Spleen (tissue), 11 donors: ENCODE data around the gene CDK11B. TPM values are rescaled to one million over a fixed set of nuclear protein-coding genes. Genes with fewer than 3 reads are reported as not detected.
A peak's percentile ranks its signal among the peaks of the same experiment; 100 is the strongest.

Source experiments
- DNase-seq: peaks from one replicate; pipeline ENCODE4 v3.0.0-alpha.2; 2020
- H3K27ac ChIP-seq, 8 donors: fragments of 200-600 bp; sonication (generic) in 7 of 8; 1 replicate in 4 of 8; 2 replicates in 4 of 8; pipeline versions ENCODE4 v1.5.0 to v1.8.0; 2016 to 2021; ENCODE audit warnings: inconsistent platforms in 4 of 8, mild to moderate bottlenecking in 4 of 8, moderate library complexity in 1 of 8
- H3K27me3 ChIP-seq, 7 donors: fragments of 200-600 bp; sonication (generic) in 6 of 7; replicated peaks in 1 of 7; 1 replicate in 4 of 7; 2 replicates in 3 of 7; pipeline versions ENCODE4 v1.5.0 to v1.8.0; 2016 to 2021; ENCODE audit warnings: inconsistent platforms in 3 of 7, mild to moderate bottlenecking in 1 of 7
- H3K36me3 ChIP-seq, 6 donors: fragments of 200-600 bp; sonication (generic) in 5 of 6; 1 replicate in 4 of 6; 2 replicates in 2 of 6; pipeline versions ENCODE4 v1.5.0 to v1.8.0; 2016 to 2021; ENCODE audit warnings: inconsistent platforms in 2 of 6
- H3K4me1 ChIP-seq, 6 donors: fragments of 200-600 bp; sonication (generic) in 5 of 6; 1 replicate in 3 of 6; 2 replicates in 3 of 6; pipeline versions ENCODE4 v1.5.0 to v1.8.0; 2016 to 2021; ENCODE audit warnings: inconsistent platforms in 3 of 6
- H3K4me3 ChIP-seq, 8 donors: fragments of 200-600 bp; sonication (generic) in 7 of 8; 1 replicate in 4 of 8; 2 replicates in 4 of 8; pipeline versions ENCODE4 v1.5.0 to v1.8.0; 2016 to 2021; ENCODE audit warnings: inconsistent platforms in 4 of 8, mild to moderate bottlenecking in 4 of 8, moderate library complexity in 2 of 8
- H3K9me3 ChIP-seq, 8 donors: fragments of 200-600 bp; sonication (generic) in 7 of 8; 1 replicate in 4 of 8; 2 replicates in 4 of 8; pipeline versions ENCODE4 v1.5.0 to v1.8.0; 2016 to 2021; ENCODE audit warnings: inconsistent platforms in 4 of 8
- POLR2A ChIP-seq, 3 donors: fragments of 450-650 bp; IDR thresholded peaks; one replicate each; pipeline ENCODE4 v1.5.1; 2017; ENCODE audit warnings: antibody characterized with exemption in 3 of 3, mild to moderate bottlenecking in 1 of 3
- POLR2AphosphoS5 ChIP-seq, 3 donors: sonication (generic); formaldehyde crosslinking; IDR thresholded peaks; one replicate each; pipeline ENCODE4 v1.5.1; 2017; ENCODE audit warnings: antibody characterized with exemption in 3 of 3
- WGBS, 5 donors: extraction: QIAGEN DNeasy Blood & Tissue Kit in 3 of 5; methylation state at CpG; one replicate each; pipeline versions ENCODE4 v1.1.5 to v1.1.7; 2013 to 2018; 5-methylcytosine and 5-hydroxymethylcytosine counted together
- intact Hi-C: fragments of 100-400 bp; cut with DNase I; formaldehyde crosslinking; loops from one replicate; pipeline ENCODE4 v1.15.0; 2023; ENCODE audit warnings: low total_unique reads
- polyA plus RNA-seq, 3 donors: library from polyadenylated mRNA; stranded (reverse); fragments of 200-250 nt; gene quantifications; one replicate each; pipeline ENCODE4 v1.2.1, GENCODE V29; 2013
- total RNA-seq, 7 donors: library from RNA; depleted of rRNA in 3 of 7; stranded (reverse); fragments of >200 nt in 3 of 7; fragmentation: NEBNext Ultra II Directional in 4 of 7; extraction: Animal tissue kit (Norgen Biotek cat#: 25700) in 4 of 7; gene quantifications; one replicate each; pipeline versions ENCODE4 v1.1.0 to v1.2.1, GENCODE V29; 2016 to 2021
- TF ChIP-seq, protein P1 (sequence below), 11 experiments: fragments of 200-600 bp in 7 of 11; fragments of 450-650 bp in 4 of 11; sonication (generic) in 4 of 11; IDR thresholded peaks in 8 of 11; conservative IDR thresholded peaks in 3 of 11; 1 replicate in 7 of 11; 2 replicates in 4 of 11; pipeline versions ENCODE4 v1.4.0 to v1.8.0; 2016 to 2021; ENCODE audit warnings: antibody characterized with exemption in 11 of 11, inconsistent platforms in 4 of 11, mild to moderate bottlenecking in 1 of 11
- donor health status: healthy with polysubstance abuse.
- donor health status: DM: no; HTN: no; CAD: no; lungs with moderate emphysema.
- donor health status: DM: no; HTN: no; CAD: no.
- donor health status: Bipolar disorder and iron deficiency.
- donor health status: healthy.
- donor health status: DM: no; HTN: no; CAD: no.
- donor health status: DM: yes; HTN: yes; CAD: no.

The CDK11B gene
- total and polyA plus RNA-seq, 10 donors: 19.4 to 38.2 (median 29.2) TPM

DNA sequence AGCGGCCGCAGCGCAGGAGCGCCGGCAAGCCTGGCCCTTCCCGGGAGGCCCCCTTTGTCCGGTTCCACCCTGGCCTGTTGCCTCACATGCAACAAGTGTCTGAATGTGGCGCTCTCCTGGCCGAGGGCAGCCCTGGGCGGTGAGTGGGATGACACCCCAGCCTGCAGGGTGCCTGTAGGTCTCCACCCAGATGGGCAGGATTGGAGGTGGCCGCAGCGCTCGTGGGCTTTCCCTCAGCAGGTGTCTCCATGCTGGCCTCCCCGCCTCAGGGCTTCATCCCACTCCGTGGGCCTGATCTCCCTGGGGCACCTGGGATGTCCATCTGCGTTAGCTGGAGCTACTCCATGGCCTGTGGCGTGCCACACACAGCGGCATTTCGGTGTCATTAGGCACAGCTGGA, 42.0 kb downstream of the CDK11B start:
- 82 to 95% (median 90%) methylated on average over 16 to 19 of the region's 19 CpGs for WGBS, 5 donors
- no peaks in the 10 kb centered on the region for H3K27me3 ChIP-seq

DNA sequence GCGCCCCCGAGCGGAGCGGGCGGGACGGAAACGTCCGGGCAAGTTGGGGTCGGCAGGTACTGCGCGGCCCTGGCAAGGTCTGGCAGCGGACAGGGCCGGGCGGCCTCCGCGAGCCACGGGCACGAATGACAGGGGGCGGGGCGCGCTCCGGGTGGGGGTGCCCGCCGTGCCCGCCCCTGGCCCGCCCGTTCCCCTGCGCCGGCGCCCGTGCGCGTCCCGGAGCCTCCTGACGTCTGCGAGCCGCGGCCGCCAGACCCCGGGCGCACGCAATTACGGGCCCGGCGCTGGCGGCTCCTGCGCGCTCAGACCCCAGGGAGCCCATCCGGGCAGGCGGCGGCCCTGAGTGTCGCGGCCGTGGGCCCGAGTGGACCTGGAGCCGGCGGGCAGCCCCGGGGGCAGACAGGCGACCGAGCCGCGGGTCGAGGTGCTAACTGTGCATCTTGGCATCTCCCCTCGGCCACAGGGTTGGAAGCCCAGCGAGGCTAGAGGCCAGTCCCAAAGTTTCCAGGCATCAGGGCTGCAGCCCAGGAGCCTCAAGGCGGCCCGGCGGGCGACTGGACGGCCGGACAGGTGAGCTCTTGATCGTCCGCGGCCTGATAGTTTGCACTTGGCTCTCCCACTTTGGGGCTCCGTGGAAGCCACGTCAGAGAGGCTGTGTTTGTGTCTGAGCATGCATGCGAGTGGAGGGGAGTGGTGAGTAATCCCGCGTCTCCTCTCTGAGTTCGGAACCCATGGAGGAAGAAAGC, 42.6 kb downstream of the CDK11B start:
- H3K36me3 ChIP-seq: peaks cover 0 to 22% (median 0%) of the 10 kb centered on the region in 6 donors
- DNase-seq: no peak
- peaks cover 16 to 66% (median 37%) of the 10 kb centered on the region in 6 donors for H3K4me1 ChIP-seq
- no peaks in the 10 kb centered on the region for H3K9me3 ChIP-seq
- 9 to 40% (median 10%) methylated on average over 21 to 80 of the region's 80 CpGs for WGBS, 5 donors
- H3K27ac ChIP-seq: peak overlapping the region; percentile 98 to 100 (median 100)
- H3K27me3 ChIP-seq: no peaks in the 10 kb centered on the region
- TF ChIP-seq POLR2AphosphoS5 (IDR thresholded peaks at IDR 0.05) (no peak), POLR2A (IDR thresholded peaks at IDR 0.05) (no peak)
- TF ChIP-seq, protein P1, sequence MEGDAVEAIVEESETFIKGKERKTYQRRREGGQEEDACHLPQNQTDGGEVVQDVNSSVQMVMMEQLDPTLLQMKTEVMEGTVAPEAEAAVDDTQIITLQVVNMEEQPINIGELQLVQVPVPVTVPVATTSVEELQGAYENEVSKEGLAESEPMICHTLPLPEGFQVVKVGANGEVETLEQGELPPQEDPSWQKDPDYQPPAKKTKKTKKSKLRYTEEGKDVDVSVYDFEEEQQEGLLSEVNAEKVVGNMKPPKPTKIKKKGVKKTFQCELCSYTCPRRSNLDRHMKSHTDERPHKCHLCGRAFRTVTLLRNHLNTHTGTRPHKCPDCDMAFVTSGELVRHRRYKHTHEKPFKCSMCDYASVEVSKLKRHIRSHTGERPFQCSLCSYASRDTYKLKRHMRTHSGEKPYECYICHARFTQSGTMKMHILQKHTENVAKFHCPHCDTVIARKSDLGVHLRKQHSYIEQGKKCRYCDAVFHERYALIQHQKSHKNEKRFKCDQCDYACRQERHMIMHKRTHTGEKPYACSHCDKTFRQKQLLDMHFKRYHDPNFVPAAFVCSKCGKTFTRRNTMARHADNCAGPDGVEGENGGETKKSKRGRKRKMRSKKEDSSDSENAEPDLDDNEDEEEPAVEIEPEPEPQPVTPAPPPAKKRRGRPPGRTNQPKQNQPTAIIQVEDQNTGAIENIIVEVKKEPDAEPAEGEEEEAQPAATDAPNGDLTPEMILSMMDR (IDR thresholded peaks at IDR 0.05 in 8 of 11, conservative IDR thresholded peaks at IDR 0.05 in 3 of 11): no peak
- H3K4me3 ChIP-seq: peak overlapping the region; percentile 73 to 98 (median 83)
- intact Hi-C loops: no loop called here

More for the DNA sequence above, 42.0 kb downstream of the CDK11B start:
- peaks cover 0 to 22% (median 0%) of the 10 kb centered on the region in 6 donors for H3K36me3 ChIP-seq
- intact Hi-C loops: no loop called here
- H3K27ac ChIP-seq: no peak overlapping the region
- peak; percentile 87 for DNase-seq
- peak overlapping the region; percentile 73 to 98 (median 83) for H3K4me3 ChIP-seq
- H3K4me1 ChIP-seq: peaks cover 16 to 64% (median 37%) of the 10 kb centered on the region in 6 donors
- H3K9me3 ChIP-seq: no peaks in the 10 kb centered on the region
- TF ChIP-seq POLR2A (IDR thresholded peaks at IDR 0.05) (no peak), POLR2AphosphoS5 (IDR thresholded peaks at IDR 0.05) (no peak)
- TF ChIP-seq, protein P1 (IDR thresholded peaks at IDR 0.05 in 8 of 11, conservative IDR thresholded peaks at IDR 0.05 in 3 of 11): no peak

DNA sequence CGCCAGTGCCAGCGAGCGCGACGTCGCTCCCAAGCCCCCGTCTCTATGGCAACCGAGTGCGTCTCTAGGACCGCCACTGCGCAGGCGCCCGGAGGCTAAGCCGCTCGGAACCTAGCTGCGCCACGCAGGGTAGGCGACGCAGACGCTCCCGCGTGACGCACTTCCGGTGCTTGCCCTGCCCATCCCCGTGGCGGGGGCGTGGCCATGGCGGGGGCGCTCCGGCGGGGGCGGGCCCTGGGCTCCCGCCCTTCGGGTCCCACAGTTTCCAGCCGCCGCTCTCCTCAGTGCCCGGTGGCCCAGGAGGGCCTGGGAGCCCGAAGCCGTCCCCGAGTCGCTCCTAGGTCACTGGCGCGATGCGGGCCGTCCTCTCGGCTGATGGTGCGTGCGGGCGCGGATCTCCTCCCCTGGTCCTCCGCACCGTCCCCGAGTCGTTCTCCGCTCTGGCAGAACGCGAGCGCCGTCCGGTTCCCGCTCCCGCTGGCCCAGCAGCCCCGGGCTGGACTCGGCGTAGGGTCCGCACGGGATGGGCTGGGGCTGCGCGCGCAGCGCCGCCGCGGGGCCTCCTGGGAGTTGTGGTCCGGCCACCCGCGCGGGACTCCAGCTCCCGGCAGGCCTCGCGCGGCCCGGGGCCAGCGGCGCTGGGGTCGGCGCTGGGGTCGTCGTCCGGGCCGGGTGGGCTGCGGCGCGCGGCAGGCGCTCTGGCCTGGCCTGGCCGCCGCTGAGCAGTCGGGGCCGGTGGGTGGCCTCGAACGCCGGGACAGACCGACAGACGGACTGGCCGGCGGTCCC, 43.4 kb downstream of the CDK11B start, which contains the start of gene MIB2:
MIB2 (plus strand) TSS at position 245 of the 789 bp plus-strand sequence. CDS start 7,953 bp downstream, outside the sequence.
- peak; percentile 99 for DNase-seq
- intact Hi-C loops: no loop called here
- Histone ChIP-seq H3K36me3 (peaks cover 0 to 22% (median 0%) of the 10 kb centered on the region in 6 donors), H3K4me1 (peaks cover 16 to 70% (median 40%) of the 10 kb centered on the region in 6 donors), H3K27ac (peak within 1 kb of the TSS; percentile 98 to 100 (median 100)), H3K4me3 (peak within 1 kb of the TSS; percentile 73 to 98 (median 83)), H3K9me3 (no peaks in the 10 kb centered on the region), H3K27me3 (no peaks in the 10 kb centered on the region)
- WGBS, 5 donors: 0 to 1% (median 0%) methylated on average over 36 to 107 of the region's 107 CpGs
- TF ChIP-seq POLR2A (IDR thresholded peaks at IDR 0.05) (peak; percentile 13 to 54 (median 32)), POLR2AphosphoS5 (IDR thresholded peaks at IDR 0.05) (peak; percentile 91 to 94 (median 93))
- TF ChIP-seq, protein P1 (IDR thresholded peaks at IDR 0.05 in 8 of 11, conservative IDR thresholded peaks at IDR 0.05 in 3 of 11): peak in 1 of 11 experiments; percentile 19
